HG03460 (cell line): ENCODE results near the gene KCNQ2.
"Not testable (repeated sequence)": the region's sequence is repeated elsewhere in the genome, so short reads cannot be mapped to it uniquely, and the experiment has no call there.

Experiments used
- ATAC-seq: cut with Tn5 transposase; IDR thresholded peaks from one replicate; pipeline ENCODE4 v1.9.1; 2021; ENCODE audit not compliant: unreplicated experiment

KCNQ2 gene

GRCh38 chr20:63471981-63472831 is at the start of gene KCNQ2:
KCNQ2 (minus strand) TSS chr20:63472655; CDS start chr20:63472463, 192 bp downstream.
- no peak for ATAC-seq

GRCh38 chr20:63521602-63522001 is 49.1 kb upstream of the KCNQ2 start:
- no peak for ATAC-seq

GRCh38 chr20:63520934-63521601 is 48.6 kb upstream of the KCNQ2 start:
- ATAC-seq, result peak; percentile 43

- ATAC-seq, result peak; percentile 62
These were observed 48.1 kb upstream of the KCNQ2 start, which contains the start of gene PPDPF for GRCh38 chr20:63520504-63520933. PPDPF (plus strand) TSS chr20:63520765; CDS start chr20:63521309, 544 bp downstream.

GRCh38 chr20:63519668-63520503 is 47.4 kb upstream of the KCNQ2 start:
- ATAC-seq, result peak; percentile 40

- no peak for ATAC-seq
These were observed 46.7 kb upstream of the KCNQ2 start for GRCh38 chr20:63518946-63519667.

- no peak for ATAC-seq
These were observed 46.0 kb upstream of the KCNQ2 start for GRCh38 chr20:63518351-63518861.

GRCh38 chr20:63517376-63518309 is 45.2 kb upstream of the KCNQ2 start:
- no peak for ATAC-seq

- ATAC-seq, result not testable (repeated sequence)
These were observed 42.1 kb upstream of the KCNQ2 start for GRCh38 chr20:63514520-63514919.

- no peak for ATAC-seq
These were observed 40.8 kb upstream of the KCNQ2 start for GRCh38 chr20:63513207-63513606.

- no peak for ATAC-seq
These were observed 36.7 kb upstream of the KCNQ2 start for GRCh38 chr20:63509088-63509564.

- ATAC-seq, result no peak
These were observed 35.8 kb upstream of the KCNQ2 start for GRCh38 chr20:63508072-63508768.

GRCh38 chr20:63507083-63507743 is 34.8 kb upstream of the KCNQ2 start:
- no peak for ATAC-seq

- no peak for ATAC-seq
These were observed 33.3 kb upstream of the KCNQ2 start for GRCh38 chr20:63505723-63506122.

GRCh38 chr20:63505281-63505680 is 32.8 kb upstream of the KCNQ2 start:
- no peak for ATAC-seq

- ATAC-seq, result no peak
These were observed 32.2 kb upstream of the KCNQ2 start for GRCh38 chr20:63504642-63505041.

- ATAC-seq, result no peak
These were observed 31.1 kb upstream of the KCNQ2 start for GRCh38 chr20:63503524-63503923.

GRCh38 chr20:63502671-63503172 is 30.3 kb upstream of the KCNQ2 start:
- no peak for ATAC-seq
